SK-N-SH treated with all-trans-retinoic acid at 6 μM for 48 hours (cell line): Measurements from ENCODE around the gene NF1.

Source experiments
- ARNTL ChIP-seq: fragments of 450-650 bp; formaldehyde crosslinking; IDR thresholded peaks from 2 replicates; pipeline ENCODE4 v1.5.0; 2020; ENCODE audit warnings: low read depth, mild to moderate bottlenecking, moderate library complexity, borderline replicate concordance
- BACH2 ChIP-seq: fragments of 250-450 bp; sonication (Bioruptor Pico); IDR thresholded peaks from 2 replicates; pipeline ENCODE4 v1.9.0; 2021; ENCODE audit warnings: mild to moderate bottlenecking, borderline replicate concordance
- ESRRG ChIP-seq: fragments of 250-450 bp; sonication (Bioruptor Pico); IDR thresholded peaks from 2 replicates; pipeline ENCODE4 v1.6.1; 2021; ENCODE audit warnings: mild to moderate bottlenecking
- GLIS3 ChIP-seq: fragments of 250-450 bp; sonication (Bioruptor Pico); IDR thresholded peaks from 2 replicates; pipeline ENCODE4 v1.5.0; 2020; ENCODE audit warnings: mild to moderate bottlenecking, moderate library complexity
- ISL1 ChIP-seq: fragments of 250-450 bp; sonication (Bioruptor Pico); IDR thresholded peaks from 2 replicates; pipeline ENCODE4 v2.1.2; 2022; ENCODE audit warnings: mild to moderate bottlenecking, moderate library complexity
- PPARA ChIP-seq: fragments of 250-450 bp; sonication (Bioruptor Pico); IDR thresholded peaks from 2 replicates; pipeline ENCODE4 v1.5.0; 2020; ENCODE audit warnings: mild to moderate bottlenecking, borderline replicate concordance
- TOX ChIP-seq: fragments of 250-450 bp; sonication (Bioruptor Pico); IDR thresholded peaks from 2 replicates; pipeline ENCODE4 v1.8.0; 2021; ENCODE audit warnings: mild to moderate bottlenecking, moderate library complexity, borderline replicate concordance
- ZC3H10 ChIP-seq: fragments of 250-450 bp; sonication (Bioruptor Pico); IDR thresholded peaks from 2 replicates; pipeline ENCODE4 v1.5.1; 2021; ENCODE audit warnings: mild to moderate bottlenecking, moderate library complexity
- ZNF565 ChIP-seq: fragments of 450-650 bp; formaldehyde crosslinking; conservative IDR thresholded peaks from 2 replicates; pipeline ENCODE4 v1.5.0; 2020; ENCODE audit warnings: low read depth, mild to moderate bottlenecking, moderate library complexity
- TF ChIP-seq, protein P1 (sequence below): fragments of 250-450 bp; sonication (Bioruptor Pico); IDR thresholded peaks from 2 replicates; pipeline ENCODE4 v1.8.0; 2020; ENCODE audit warnings: mild to moderate bottlenecking, moderate library complexity, borderline replicate concordance

DNA sequence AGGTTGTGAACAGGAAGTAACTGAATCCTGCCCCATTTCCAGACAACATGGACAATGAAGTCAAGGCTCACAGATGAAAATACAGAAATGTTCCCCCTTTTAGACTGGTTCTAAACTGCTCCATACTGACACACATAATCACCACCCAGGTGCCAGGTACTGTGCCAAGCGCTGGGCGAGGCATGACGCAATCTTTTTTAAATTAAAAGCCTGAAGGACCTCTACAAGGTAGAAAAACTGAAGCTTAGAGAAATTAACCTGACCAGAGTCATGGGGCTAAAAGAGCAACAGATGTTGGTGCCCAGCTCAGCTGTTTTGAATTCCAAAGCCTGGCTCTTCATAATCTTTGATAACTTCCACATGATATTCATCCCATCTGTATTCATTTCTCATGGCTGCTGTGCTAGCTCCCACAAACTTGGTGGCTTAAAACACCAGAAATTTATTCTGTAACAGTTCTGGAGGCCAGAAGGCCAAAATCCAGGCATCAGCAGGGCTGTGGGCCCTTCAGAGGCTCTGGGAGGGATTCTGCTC lies 291.8 kb downstream of the NF1 start:
- TF ChIP-seq, protein P1, sequence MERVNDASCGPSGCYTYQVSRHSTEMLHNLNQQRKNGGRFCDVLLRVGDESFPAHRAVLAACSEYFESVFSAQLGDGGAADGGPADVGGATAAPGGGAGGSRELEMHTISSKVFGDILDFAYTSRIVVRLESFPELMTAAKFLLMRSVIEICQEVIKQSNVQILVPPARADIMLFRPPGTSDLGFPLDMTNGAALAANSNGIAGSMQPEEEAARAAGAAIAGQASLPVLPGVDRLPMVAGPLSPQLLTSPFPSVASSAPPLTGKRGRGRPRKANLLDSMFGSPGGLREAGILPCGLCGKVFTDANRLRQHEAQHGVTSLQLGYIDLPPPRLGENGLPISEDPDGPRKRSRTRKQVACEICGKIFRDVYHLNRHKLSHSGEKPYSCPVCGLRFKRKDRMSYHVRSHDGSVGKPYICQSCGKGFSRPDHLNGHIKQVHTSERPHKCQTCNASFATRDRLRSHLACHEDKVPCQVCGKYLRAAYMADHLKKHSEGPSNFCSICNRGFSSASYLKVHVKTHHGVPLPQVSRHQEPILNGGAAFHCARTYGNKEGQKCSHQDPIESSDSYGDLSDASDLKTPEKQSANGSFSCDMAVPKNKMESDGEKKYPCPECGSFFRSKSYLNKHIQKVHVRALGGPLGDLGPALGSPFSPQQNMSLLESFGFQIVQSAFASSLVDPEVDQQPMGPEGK (CRISPR knock-in tag) = no peak
- TF ChIP-seq ARNTL (CRISPR knock-in tag) (no peak), ZC3H10 (CRISPR knock-in tag) (no peak), BACH2 (CRISPR knock-in tag) (no peak), GLIS3 (CRISPR knock-in tag) (no peak), ESRRG (no peak), ZNF565 (no peak), ISL1 (CRISPR knock-in tag) (no peak), TOX (CRISPR knock-in tag) (no peak), PPARA (no peak)
